GM23338 (cell line): ENCODE data around the gene CRTC1. TPM values are rescaled to one million over a fixed set of nuclear protein-coding genes. Genes with fewer than 3 reads are reported as not detected.

ENCODE experiments used
- ATAC-seq: fragments of 200-7000 bp; cut with Tn5 transposase; 3 replicates; pipeline ENCODE4 v1.9.1; 2020
- DNase-seq: peaks from one replicate; pipeline ENCODE4 v3.0.0-alpha.2; 2015; ENCODE audit warnings: low spot score
- H2AFZ ChIP-seq: fragments of 200-600 bp; sonication (generic); 2 replicates; pipeline ENCODE4 v1.8.0; 2016; ENCODE audit warnings: antibody characterized with exemption, mild to moderate bottlenecking, moderate library complexity
- H3F3A ChIP-seq: fragments of 200-600 bp; sonication (generic); replicated peaks from 2 replicates; pipeline ENCODE4 v1.8.0; 2017; ENCODE audit warnings: antibody characterized with exemption, mixed run types, low read depth
- H3K27ac ChIP-seq: fragments of 200-600 bp; sonication (generic); 2 replicates; pipeline ENCODE4 v1.6.1; 2016; ENCODE audit warnings: low read depth
- H3K27me3 ChIP-seq: fragments of 200-600 bp; sonication (generic); 2 replicates; pipeline ENCODE4 v1.8.0; 2016; ENCODE audit warnings: mild to moderate bottlenecking, mixed run types, moderate library complexity; ENCODE audit not compliant: insufficient read depth
- H3K36me3 ChIP-seq: fragments of 200-600 bp; sonication (generic); 2 replicates; pipeline ENCODE4 v1.8.0; 2016; ENCODE audit warnings: mild to moderate bottlenecking; ENCODE audit not compliant: insufficient read depth
- H3K4me1 ChIP-seq: fragments of 200-600 bp; sonication (generic); 2 replicates; pipeline ENCODE4 v1.8.0; 2016; ENCODE audit warnings: mild to moderate bottlenecking, moderate library complexity; ENCODE audit not compliant: insufficient read depth
- H3K4me2 ChIP-seq: fragments of 200-600 bp; sonication (generic); 2 replicates; pipeline ENCODE4 v1.7.1; 2017; ENCODE audit warnings: mixed run types
- H3K4me3 ChIP-seq: fragments of 200-600 bp; sonication (generic); 2 replicates; pipeline ENCODE4 v1.6.1; 2016; ENCODE audit warnings: mixed run types
- H3K79me2 ChIP-seq: fragments of 200-600 bp; sonication (generic); replicated peaks from 2 replicates; pipeline ENCODE4 v1.8.0; 2017; ENCODE audit warnings: mild to moderate bottlenecking; ENCODE audit not compliant: insufficient read depth
- H3K9me2 ChIP-seq: fragments of 200-600 bp; sonication (generic); 2 replicates; pipeline ENCODE4 v1.8.0; 2017; ENCODE audit not compliant: insufficient read depth
- H4K20me1 ChIP-seq: fragments of 200-600 bp; sonication (generic); replicated peaks from 2 replicates; pipeline ENCODE4 v1.8.0; 2017; ENCODE audit warnings: mild to moderate bottlenecking; ENCODE audit not compliant: insufficient read depth
- H3K27ac Mint-ChIP-seq: 2 replicates; pipeline ENCODE4 v1.8.0; 2020; ENCODE audit warnings: inconsistent platforms, mild to moderate bottlenecking, moderate library complexity, mixed read lengths
- H3K27me3 Mint-ChIP-seq: 3 replicates; pipeline ENCODE4 v1.8.0; 2022; ENCODE audit warnings: low read depth, mild to moderate bottlenecking, moderate library complexity, mixed read lengths, inconsistent platforms; ENCODE audit not compliant: insufficient read depth, poor library complexity
- H3K36me3 Mint-ChIP-seq: 3 replicates; pipeline ENCODE4 v1.8.0; 2021; ENCODE audit warnings: low read depth, mild to moderate bottlenecking, inconsistent platforms, moderate library complexity, mixed read lengths
- H3K4me1 Mint-ChIP-seq: 3 replicates; pipeline ENCODE4 v1.8.0; 2020; ENCODE audit warnings: mild to moderate bottlenecking, inconsistent platforms, mixed read lengths
- H3K4me3 Mint-ChIP-seq: 3 replicates; pipeline ENCODE4 v1.8.0; 2021; ENCODE audit warnings: moderate library complexity, mild to moderate bottlenecking, inconsistent platforms, mixed read lengths
- H3K9me3 Mint-ChIP-seq: 3 replicates; pipeline ENCODE4 v1.8.0; 2020; ENCODE audit warnings: moderate library complexity, mild to moderate bottlenecking, inconsistent platforms, mixed read lengths
- ETS1 ChIP-seq: IDR thresholded peaks from 2 replicates; pipeline ENCODE4 v1.6.1; 2016; ENCODE audit warnings: antibody characterized with exemption
- EZH2 ChIP-seq: fragments of 200-600 bp; sonication (generic); IDR thresholded peaks from one replicate; pipeline ENCODE4 v1.8.0; 2017; ENCODE audit warnings: antibody characterized with exemption, mild to moderate bottlenecking, low read depth; ENCODE audit not compliant: unreplicated experiment
- EZH2phosphoT487 ChIP-seq: fragments of 200-600 bp; sonication (generic); IDR thresholded peaks from one replicate; pipeline ENCODE4 v1.8.1; 2018; ENCODE audit warnings: antibody characterized with exemption; ENCODE audit not compliant: unreplicated experiment
- JUNB ChIP-seq: IDR thresholded peaks from one replicate; pipeline ENCODE4 v1.6.1; 2016; ENCODE audit warnings: antibody characterized with exemption; ENCODE audit not compliant: unreplicated experiment
- NANOG ChIP-seq: IDR thresholded peaks from 2 replicates; pipeline ENCODE4 v1.6.1; 2016; ENCODE audit warnings: antibody characterized with exemption, borderline replicate concordance
- REST ChIP-seq: IDR thresholded peaks from one replicate; pipeline ENCODE4 v1.6.1; 2018; ENCODE audit warnings: antibody characterized with exemption; ENCODE audit not compliant: unreplicated experiment
- STAT1 ChIP-seq: IDR thresholded peaks from one replicate; pipeline ENCODE4 v1.6.1; 2016; ENCODE audit warnings: antibody characterized with exemption; ENCODE audit not compliant: unreplicated experiment
- ZNF114 ChIP-seq: fragments of 250-450 bp; sonication (Bioruptor Pico); IDR thresholded peaks from 2 replicates; pipeline ENCODE4 v1.5.0; 2020; ENCODE audit warnings: mild to moderate bottlenecking, moderate library complexity
- ZNF462 ChIP-seq: fragments of 250-450 bp; sonication (Bioruptor Pico); IDR thresholded peaks from 2 replicates; pipeline ENCODE4 v1.5.0; 2020; ENCODE audit warnings: mild to moderate bottlenecking, moderate library complexity
- polyA plus RNA-seq: library from polyadenylated mRNA; unstranded; fragments of >200 nt; fragmentation: Nextera tagmentation; extraction: Ambion mirVana; gene quantifications from 2 replicates; pipeline ENCODE4 v1.2.1, GENCODE V29; 2016
- total RNA-seq: library from RNA; depleted of rRNA; stranded (reverse); fragments of >200 nt; shearing (Covaris generic); gene quantifications from 2 replicates; pipeline ENCODE4 v1.2.3, GENCODE V29; 2014

The CRTC1 gene
- total and polyA plus RNA-seq, 2 experiments from 2014 or later, result 5.4 to 8.4 TPM

GRCh38 chr19:18711893-18712292 is 28.4 kb downstream of the CRTC1 start:
- Histone ChIP-seq H3K4me2 (no peak overlapping the region), H3K27me3 (no peaks in the 10 kb centered on the region), H2AFZ (no peak overlapping the region), H3K79me2 (peaks cover 17% of the 10 kb centered on the region), H3K4me1 (peaks cover 4% of the 10 kb centered on the region; the same call in 1 of the 2 replicates), H3F3A (no peaks in the 10 kb centered on the region), H3K9me2 (no peaks in the 10 kb centered on the region), H3K27ac (no peak overlapping the region), H4K20me1 (peaks cover 16% of the 10 kb centered on the region), H3K36me3 (no peaks in the 10 kb centered on the region), H3K4me3 (no peak overlapping the region)
- DNase-seq (no peak), ATAC-seq (no peak)
- TF ChIP-seq ZNF114 (CRISPR knock-in tag), result no peak
- no peak for TF ChIP-seq REST
- TF ChIP-seq STAT1, result no peak
- TF ChIP-seq ETS1, result no peak
- no peak for TF ChIP-seq EZH2phosphoT487
- no peak for TF ChIP-seq NANOG
- TF ChIP-seq ZNF462, result no peak
- TF ChIP-seq EZH2, result no peak
- TF ChIP-seq JUNB, result no peak
- peaks cover 11% of the 10 kb centered on the region for H3K27me3 Mint-ChIP-seq
- H3K36me3 Mint-ChIP-seq, result no peaks in the 10 kb centered on the region
- H3K27ac Mint-ChIP-seq, result no peak overlapping the region
- no peak overlapping the region for H3K4me3 Mint-ChIP-seq
- H3K9me3 Mint-ChIP-seq, result no peaks in the 10 kb centered on the region
- peaks cover 14% of the 10 kb centered on the region for H3K4me1 Mint-ChIP-seq
